Esophagus muscularis mucosa (tissue), 4 donors: Measurements from ENCODE around the gene CDK5.

ENCODE experiments used
- EP300 ChIP-seq: sonication (generic); formaldehyde crosslinking; IDR thresholded peaks from one replicate; pipeline ENCODE4 v1.6.1; 2017; ENCODE audit warnings: antibody characterized with exemption
- POLR2A ChIP-seq: fragments of 450-650 bp; IDR thresholded peaks from one replicate; pipeline ENCODE4 v1.6.1; 2017; ENCODE audit warnings: antibody characterized with exemption, moderate library complexity, mild to moderate bottlenecking, low read depth
- POLR2AphosphoS5 ChIP-seq, 2 donors: sonication (generic); formaldehyde crosslinking; IDR thresholded peaks; one replicate each; pipeline ENCODE4 v1.6.1; 2017; ENCODE audit warnings: antibody characterized with exemption in 2 of 2
- TF ChIP-seq, protein P1 (sequence below), 3 experiments: fragments of 200-600 bp in 2 of 3; fragments of 450-650 bp in 1 of 3; sonication (generic) in 2 of 3; IDR thresholded peaks; one replicate each; pipeline ENCODE4 v1.5.1; 2017 to 2019; ENCODE audit warnings: antibody characterized with exemption in 3 of 3, mild to moderate bottlenecking in 2 of 3, moderate library complexity in 1 of 3

DNA sequence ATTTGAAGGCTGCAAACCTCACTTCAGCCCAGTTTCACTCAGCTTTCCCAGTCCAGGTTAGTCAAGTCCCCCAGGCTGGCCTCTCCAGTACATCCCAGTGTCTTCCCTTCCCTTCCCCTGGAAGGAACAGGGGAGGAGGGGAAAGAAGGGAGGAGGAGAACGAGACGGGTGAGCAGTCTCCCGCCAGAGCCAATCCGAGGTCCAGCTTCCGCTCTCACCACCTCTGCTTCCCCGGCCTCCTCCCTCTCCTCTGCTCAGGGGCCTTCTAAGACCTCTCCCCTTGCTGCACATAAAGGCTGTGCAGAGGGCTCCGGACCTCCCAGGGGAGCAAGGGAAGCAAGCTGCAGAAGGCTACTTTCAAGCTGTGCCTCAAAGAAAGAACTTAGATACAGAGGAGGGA lies 37.5 kb downstream of the CDK5 start:
- TF ChIP-seq, protein P1, sequence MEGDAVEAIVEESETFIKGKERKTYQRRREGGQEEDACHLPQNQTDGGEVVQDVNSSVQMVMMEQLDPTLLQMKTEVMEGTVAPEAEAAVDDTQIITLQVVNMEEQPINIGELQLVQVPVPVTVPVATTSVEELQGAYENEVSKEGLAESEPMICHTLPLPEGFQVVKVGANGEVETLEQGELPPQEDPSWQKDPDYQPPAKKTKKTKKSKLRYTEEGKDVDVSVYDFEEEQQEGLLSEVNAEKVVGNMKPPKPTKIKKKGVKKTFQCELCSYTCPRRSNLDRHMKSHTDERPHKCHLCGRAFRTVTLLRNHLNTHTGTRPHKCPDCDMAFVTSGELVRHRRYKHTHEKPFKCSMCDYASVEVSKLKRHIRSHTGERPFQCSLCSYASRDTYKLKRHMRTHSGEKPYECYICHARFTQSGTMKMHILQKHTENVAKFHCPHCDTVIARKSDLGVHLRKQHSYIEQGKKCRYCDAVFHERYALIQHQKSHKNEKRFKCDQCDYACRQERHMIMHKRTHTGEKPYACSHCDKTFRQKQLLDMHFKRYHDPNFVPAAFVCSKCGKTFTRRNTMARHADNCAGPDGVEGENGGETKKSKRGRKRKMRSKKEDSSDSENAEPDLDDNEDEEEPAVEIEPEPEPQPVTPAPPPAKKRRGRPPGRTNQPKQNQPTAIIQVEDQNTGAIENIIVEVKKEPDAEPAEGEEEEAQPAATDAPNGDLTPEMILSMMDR (IDR thresholded peaks at IDR 0.05) = no peak
- TF ChIP-seq POLR2AphosphoS5 (IDR thresholded peaks at IDR 0.05) (no peak), EP300 (no peak), POLR2A (no peak)
